Testis (tissue), 3 donors: ENCODE results near the gene IMMT. TPM values are rescaled to one million over a fixed set of nuclear protein-coding genes. Genes with fewer than 3 reads are reported as not detected.

Experiments
- DNase-seq: peaks from one replicate; pipeline ENCODE4 v3.0.0-alpha.2; 2019
- H3K27ac ChIP-seq, 2 donors: fragments of 200-600 bp; sonication (generic); one replicate each; pipeline ENCODE4 v1.5.1; 2019
- H3K27me3 ChIP-seq: fragments of 200-600 bp; sonication (generic); one replicate; pipeline ENCODE4 v1.5.1; 2019
- H3K36me3 ChIP-seq: fragments of 200-600 bp; sonication (generic); one replicate; pipeline ENCODE4 v1.5.1; 2017; ENCODE audit warnings: low read depth; ENCODE audit errors: missing control alignments
- H3K4me1 ChIP-seq: fragments of 200-600 bp; sonication (generic); one replicate; pipeline ENCODE4 v1.5.1; 2019
- H3K4me3 ChIP-seq, 2 donors: fragments of 200-600 bp; sonication (generic); one replicate each; pipeline ENCODE4 v1.5.1; 2017 to 2019
- H3K9me3 ChIP-seq: fragments of 200-600 bp; sonication (generic); one replicate; pipeline ENCODE4 v1.5.1; 2017
- POLR2A ChIP-seq: fragments of 450-650 bp; IDR thresholded peaks from one replicate; pipeline ENCODE4 v1.6.1; 2017; ENCODE audit warnings: antibody characterized with exemption, mild to moderate bottlenecking, moderate library complexity
- WGBS, 2 donors: methylation state at CpG; one replicate each; pipeline ENCODE4 v1.1.5; 2018; 5-methylcytosine and 5-hydroxymethylcytosine counted together
- intact Hi-C: fragments of 100-400 bp; cut with DNase I; formaldehyde crosslinking; loops from one replicate; pipeline ENCODE4 v1.15.1; 2023; ENCODE audit warnings: low total_unique reads
- polyA plus RNA-seq: library from polyadenylated mRNA; stranded (reverse); fragments of 350-450 nt; fragmentation: Illumina TruSeq; extraction: RNeasy Lipid Tissue Mini Kit (QIAGEN cat#74804); gene quantifications from one replicate; pipeline ENCODE4 v1.2.3, GENCODE V29; 2014; ENCODE audit warnings: low read depth, low replicate concordance; ENCODE audit not compliant: insufficient read depth
- total RNA-seq, 2 donors: library from RNA; depleted of rRNA; stranded (reverse); fragments of >200 nt; gene quantifications; one replicate each; pipeline ENCODE4 v1.2.3, GENCODE V29; 2016
- TF ChIP-seq, protein P1 (sequence below), 3 experiments: fragments of 450-650 bp in 2 of 3; fragments of 200-600 bp in 1 of 3; sonication (generic) in 1 of 3; IDR thresholded peaks; one replicate each; pipeline ENCODE4 v1.5.1; 2016 to 2019; ENCODE audit warnings: antibody characterized with exemption in 3 of 3, mild to moderate bottlenecking in 2 of 3, moderate library complexity in 1 of 3

Gene IMMT
- total and polyA plus RNA-seq, 3 donors from 2014 or later: 80.6 to 99.8 (median 87.6) TPM

DNA sequence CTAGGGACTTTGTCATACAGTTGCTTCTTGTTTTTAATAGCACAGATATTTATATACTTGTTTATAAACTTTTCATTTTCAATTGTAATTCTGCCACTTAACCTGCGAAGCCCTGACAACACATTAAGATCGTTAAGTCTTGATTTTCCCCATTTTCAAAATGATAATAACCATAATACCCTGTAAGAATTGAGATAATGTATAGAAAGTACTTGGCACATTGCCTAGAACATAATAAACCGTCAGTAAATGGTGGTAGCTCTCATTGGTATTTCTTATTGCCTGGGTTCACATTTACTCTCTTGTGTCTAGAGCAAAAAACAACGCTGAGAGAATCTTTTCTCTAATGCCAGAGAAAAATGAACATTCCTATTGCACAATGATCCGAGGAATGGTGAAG, 70.6 kb downstream of the IMMT start:
- no peak for DNase-seq
- no peaks in the 10 kb centered on the region for H3K9me3 ChIP-seq
- no peak overlapping the region for H3K4me3 ChIP-seq
- 79 to 85% methylated on average over 5 of the region's 5 CpGs for WGBS, 2 donors
- H3K27me3 ChIP-seq: no peaks in the 10 kb centered on the region
- TF ChIP-seq POLR2A: no peak
- TF ChIP-seq, protein P1, sequence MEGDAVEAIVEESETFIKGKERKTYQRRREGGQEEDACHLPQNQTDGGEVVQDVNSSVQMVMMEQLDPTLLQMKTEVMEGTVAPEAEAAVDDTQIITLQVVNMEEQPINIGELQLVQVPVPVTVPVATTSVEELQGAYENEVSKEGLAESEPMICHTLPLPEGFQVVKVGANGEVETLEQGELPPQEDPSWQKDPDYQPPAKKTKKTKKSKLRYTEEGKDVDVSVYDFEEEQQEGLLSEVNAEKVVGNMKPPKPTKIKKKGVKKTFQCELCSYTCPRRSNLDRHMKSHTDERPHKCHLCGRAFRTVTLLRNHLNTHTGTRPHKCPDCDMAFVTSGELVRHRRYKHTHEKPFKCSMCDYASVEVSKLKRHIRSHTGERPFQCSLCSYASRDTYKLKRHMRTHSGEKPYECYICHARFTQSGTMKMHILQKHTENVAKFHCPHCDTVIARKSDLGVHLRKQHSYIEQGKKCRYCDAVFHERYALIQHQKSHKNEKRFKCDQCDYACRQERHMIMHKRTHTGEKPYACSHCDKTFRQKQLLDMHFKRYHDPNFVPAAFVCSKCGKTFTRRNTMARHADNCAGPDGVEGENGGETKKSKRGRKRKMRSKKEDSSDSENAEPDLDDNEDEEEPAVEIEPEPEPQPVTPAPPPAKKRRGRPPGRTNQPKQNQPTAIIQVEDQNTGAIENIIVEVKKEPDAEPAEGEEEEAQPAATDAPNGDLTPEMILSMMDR (IDR thresholded peaks at IDR 0.05): no peak
- no peaks in the 10 kb centered on the region for H3K36me3 ChIP-seq
- H3K4me1 ChIP-seq: no peaks in the 10 kb centered on the region
- no peak overlapping the region for H3K27ac ChIP-seq
- intact Hi-C loops: no loop called here

DNA sequence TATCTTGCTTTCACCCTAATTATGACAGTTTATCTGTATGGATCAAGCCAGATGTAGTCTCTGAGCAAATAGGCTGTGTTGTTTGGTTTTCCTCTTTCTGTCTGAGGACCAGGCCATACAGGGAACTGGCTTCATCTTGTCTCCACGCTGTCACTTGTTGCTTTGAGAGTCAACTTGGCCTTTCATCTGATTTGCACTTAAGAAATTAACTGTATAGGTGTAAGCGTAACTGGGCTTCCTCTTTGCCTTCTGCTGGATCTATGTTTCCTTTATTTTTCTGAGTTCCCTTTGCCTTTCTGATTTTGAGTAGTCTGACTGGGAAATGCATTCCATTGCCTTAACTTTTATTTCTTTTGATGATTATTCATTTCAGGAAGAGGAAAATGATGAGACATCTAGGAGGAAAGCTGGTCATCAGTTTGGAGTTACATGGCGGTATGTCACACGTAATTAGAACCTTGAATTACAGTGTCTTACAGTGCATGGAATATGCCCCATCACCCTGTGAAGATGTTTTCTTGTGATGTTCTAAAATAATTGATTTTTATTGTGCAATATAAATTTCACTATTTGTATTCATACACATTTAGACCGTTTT, 71.8 kb downstream of the IMMT start:
- no peak for TF ChIP-seq POLR2A
- TF ChIP-seq, protein P1 (IDR thresholded peaks at IDR 0.05): no peak
- no peak overlapping the region for H3K27ac ChIP-seq
- H3K4me3 ChIP-seq: no peak overlapping the region
- no peaks in the 10 kb centered on the region for H3K27me3 ChIP-seq
- no peaks in the 10 kb centered on the region for H3K4me1 ChIP-seq
- intact Hi-C loops: no loop called here
- DNase-seq: no peak
- 92 to 93% methylated on average over 5 of the region's 5 CpGs for WGBS, 2 donors
- no peaks in the 10 kb centered on the region for H3K9me3 ChIP-seq
- H3K36me3 ChIP-seq: no peaks in the 10 kb centered on the region

DNA sequence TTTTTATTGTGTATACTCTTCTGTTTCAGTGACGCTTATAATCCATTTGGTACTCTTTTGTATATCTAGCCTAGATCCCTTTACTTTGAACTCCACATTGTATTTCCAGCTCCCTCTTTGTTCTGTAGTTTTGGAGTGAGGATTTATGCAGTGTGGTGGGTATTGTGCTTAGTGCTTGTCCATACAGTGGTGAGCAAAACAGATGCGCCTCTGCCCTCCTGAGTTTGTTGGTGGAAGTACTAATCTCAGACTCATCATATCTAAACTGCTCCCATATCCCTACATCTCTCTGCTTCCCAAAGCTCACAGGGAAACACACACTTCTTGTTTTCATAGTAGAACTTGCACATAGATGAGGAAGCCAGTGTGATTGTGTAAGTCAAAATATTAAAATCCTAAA, 77.1 kb downstream of the IMMT start:
- no peaks in the 10 kb centered on the region for H3K36me3 ChIP-seq
- H3K27me3 ChIP-seq: no peaks in the 10 kb centered on the region
- 90 to 94% methylated on average over 2 of the region's 2 CpGs for WGBS, 2 donors
- no peak overlapping the region for H3K4me3 ChIP-seq
- H3K27ac ChIP-seq: no peak overlapping the region
- H3K9me3 ChIP-seq: no peaks in the 10 kb centered on the region
- intact Hi-C loops: no loop called here
- DNase-seq: no peak
- TF ChIP-seq POLR2A: no peak
- TF ChIP-seq, protein P1 (IDR thresholded peaks at IDR 0.05): no peak
- no peaks in the 10 kb centered on the region for H3K4me1 ChIP-seq

DNA sequence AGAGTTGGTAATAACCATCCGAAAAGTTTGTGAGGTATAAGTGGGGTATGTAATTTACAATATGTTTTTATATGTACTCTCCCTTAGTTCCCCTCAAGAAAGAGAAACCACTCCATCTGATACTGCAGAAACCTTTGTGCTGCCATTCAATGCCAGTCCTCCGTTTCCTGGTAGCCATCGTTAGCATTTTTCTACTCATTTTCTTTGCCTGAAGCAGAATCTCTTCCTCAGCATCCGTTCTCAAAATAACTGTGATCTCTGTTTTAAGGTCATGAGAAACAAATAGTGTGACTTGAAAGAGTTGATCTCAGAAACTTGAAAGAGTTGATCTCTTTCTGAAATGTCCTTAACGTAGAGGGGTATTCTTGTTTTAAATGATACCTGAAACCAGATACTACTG, 88.2 kb downstream of the IMMT start:
- peak overlapping the region; percentile 77 to 79 for H3K4me3 ChIP-seq
- H3K36me3 ChIP-seq: no peaks in the 10 kb centered on the region
- intact Hi-C loops: no loop called here
- WGBS, 2 donors: 14 to 16% methylated on average over 5 of the region's 5 CpGs
- no peaks in the 10 kb centered on the region for H3K9me3 ChIP-seq
- H3K27ac ChIP-seq: no peak overlapping the region
- no peak for DNase-seq
- TF ChIP-seq, protein P1 (IDR thresholded peaks at IDR 0.05): no peak
- TF ChIP-seq POLR2A: no peak
- H3K4me1 ChIP-seq: peaks cover 19% of the 10 kb centered on the region
- no peaks in the 10 kb centered on the region for H3K27me3 ChIP-seq
